ENCODE measurements around the gene EFCAB3.
"Not testable (repeated sequence)": the region's sequence is repeated elsewhere in the genome, so short reads cannot be mapped to it uniquely, and the experiment has no call there.

DNA sequence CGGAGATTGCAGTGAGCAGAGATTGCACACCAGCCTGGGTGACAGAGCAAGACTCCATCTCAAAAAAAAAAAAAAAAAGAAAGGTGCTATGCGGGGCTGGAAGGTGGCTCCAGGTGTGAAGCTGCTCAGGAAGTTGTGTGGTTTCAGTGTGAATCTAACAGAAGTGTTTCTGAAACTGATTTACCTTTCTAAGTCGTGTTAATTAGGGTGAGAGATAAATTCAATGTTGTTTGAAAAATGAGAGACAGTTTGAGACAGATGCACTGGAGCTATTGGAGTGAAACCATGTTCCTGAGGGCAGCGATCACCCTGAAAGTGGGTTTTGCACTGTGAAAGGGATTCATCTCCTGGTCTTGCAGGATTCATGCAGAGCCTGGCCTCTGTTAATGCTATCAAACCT, 73.3 kb downstream of the EFCAB3 start:
- TF ChIP-seq, protein P1, sequence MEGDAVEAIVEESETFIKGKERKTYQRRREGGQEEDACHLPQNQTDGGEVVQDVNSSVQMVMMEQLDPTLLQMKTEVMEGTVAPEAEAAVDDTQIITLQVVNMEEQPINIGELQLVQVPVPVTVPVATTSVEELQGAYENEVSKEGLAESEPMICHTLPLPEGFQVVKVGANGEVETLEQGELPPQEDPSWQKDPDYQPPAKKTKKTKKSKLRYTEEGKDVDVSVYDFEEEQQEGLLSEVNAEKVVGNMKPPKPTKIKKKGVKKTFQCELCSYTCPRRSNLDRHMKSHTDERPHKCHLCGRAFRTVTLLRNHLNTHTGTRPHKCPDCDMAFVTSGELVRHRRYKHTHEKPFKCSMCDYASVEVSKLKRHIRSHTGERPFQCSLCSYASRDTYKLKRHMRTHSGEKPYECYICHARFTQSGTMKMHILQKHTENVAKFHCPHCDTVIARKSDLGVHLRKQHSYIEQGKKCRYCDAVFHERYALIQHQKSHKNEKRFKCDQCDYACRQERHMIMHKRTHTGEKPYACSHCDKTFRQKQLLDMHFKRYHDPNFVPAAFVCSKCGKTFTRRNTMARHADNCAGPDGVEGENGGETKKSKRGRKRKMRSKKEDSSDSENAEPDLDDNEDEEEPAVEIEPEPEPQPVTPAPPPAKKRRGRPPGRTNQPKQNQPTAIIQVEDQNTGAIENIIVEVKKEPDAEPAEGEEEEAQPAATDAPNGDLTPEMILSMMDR (optimal IDR thresholded peaks at IDR 0.05 in 1 of 3, IDR thresholded peaks at IDR 0.05 in 1 of 3, conservative IDR thresholded peaks at IDR 0.05 in 1 of 3; ENCODE audit: extremely low read depth in 1 of 3, insufficient read depth in 2 of 3, low read length in 3 of 3): not testable (repeated sequence)
- TF ChIP-seq EZH2 (IDR thresholded peaks at IDR 0.05; ENCODE audit: low read length): not testable (repeated sequence)

All from keratinocyte (primary cell).